Measurements from ENCODE around the gene PCCA. TPM values are rescaled to one million over a fixed set of nuclear protein-coding genes. Genes with fewer than 3 reads are reported as not detected.

Gene PCCA
- total and polyA plus RNA-seq, 2 of the 13 experiments (the other 11 are each of a cell fraction or from before 2014, with no cell fraction given) = 15.0 to 32.2 TPM

DNA sequence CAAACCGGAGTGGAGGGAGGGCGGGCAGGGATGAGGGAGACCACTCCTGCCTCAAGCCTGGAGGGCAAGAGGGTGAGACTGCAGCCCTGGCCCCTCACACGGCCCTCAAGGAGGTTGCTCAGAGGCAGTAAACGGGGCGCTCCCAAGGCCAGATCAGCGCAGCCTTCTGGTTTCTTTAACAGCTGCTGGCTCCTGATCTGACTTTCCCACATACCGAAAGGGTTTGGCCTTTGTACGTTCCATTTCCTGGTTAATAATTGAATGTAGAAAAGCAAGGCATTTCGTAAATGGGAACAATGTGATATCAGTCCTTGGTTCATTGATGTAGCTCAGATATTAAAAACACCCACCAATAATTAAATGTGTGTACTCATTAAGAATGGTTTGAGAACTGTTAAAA, 428.2 kb downstream of the PCCA start (continued):
- TF ChIP-seq ZNF512B (CRISPR knock-in tag; IDR thresholded peaks at IDR 0.05; ENCODE audit: borderline replicate concordance) (no peak), THYN1 (CRISPR knock-in tag; IDR thresholded peaks at IDR 0.05; ENCODE audit: borderline replicate concordance, low read depth) (no peak), MXD4 (CRISPR knock-in tag; IDR thresholded peaks at IDR 0.05) (no peak), MLXIP (CRISPR knock-in tag; IDR thresholded peaks at IDR 0.05; ENCODE audit: borderline replicate concordance) (no peak), ZNF577 (CRISPR knock-in tag; IDR thresholded peaks at IDR 0.05; ENCODE audit: borderline replicate concordance, low read depth) (no peak), ZNF652 (CRISPR knock-in tag; IDR thresholded peaks at IDR 0.05; ENCODE audit: borderline replicate concordance, low read depth) (no peak), MZF1 (CRISPR knock-in tag; IDR thresholded peaks at IDR 0.05; ENCODE audit: borderline replicate concordance) (no peak), ZNF839 (CRISPR knock-in tag; IDR thresholded peaks at IDR 0.05; ENCODE audit: borderline replicate concordance) (no peak), IRF2 (CRISPR knock-in tag; IDR thresholded peaks at IDR 0.05) (0 out of 2 replicates have a peak, but pooled peaks have one; percentile 62), MLX (CRISPR knock-in tag; IDR thresholded peaks at IDR 0.05) (no peak)
- TF ChIP-seq, protein P1, sequence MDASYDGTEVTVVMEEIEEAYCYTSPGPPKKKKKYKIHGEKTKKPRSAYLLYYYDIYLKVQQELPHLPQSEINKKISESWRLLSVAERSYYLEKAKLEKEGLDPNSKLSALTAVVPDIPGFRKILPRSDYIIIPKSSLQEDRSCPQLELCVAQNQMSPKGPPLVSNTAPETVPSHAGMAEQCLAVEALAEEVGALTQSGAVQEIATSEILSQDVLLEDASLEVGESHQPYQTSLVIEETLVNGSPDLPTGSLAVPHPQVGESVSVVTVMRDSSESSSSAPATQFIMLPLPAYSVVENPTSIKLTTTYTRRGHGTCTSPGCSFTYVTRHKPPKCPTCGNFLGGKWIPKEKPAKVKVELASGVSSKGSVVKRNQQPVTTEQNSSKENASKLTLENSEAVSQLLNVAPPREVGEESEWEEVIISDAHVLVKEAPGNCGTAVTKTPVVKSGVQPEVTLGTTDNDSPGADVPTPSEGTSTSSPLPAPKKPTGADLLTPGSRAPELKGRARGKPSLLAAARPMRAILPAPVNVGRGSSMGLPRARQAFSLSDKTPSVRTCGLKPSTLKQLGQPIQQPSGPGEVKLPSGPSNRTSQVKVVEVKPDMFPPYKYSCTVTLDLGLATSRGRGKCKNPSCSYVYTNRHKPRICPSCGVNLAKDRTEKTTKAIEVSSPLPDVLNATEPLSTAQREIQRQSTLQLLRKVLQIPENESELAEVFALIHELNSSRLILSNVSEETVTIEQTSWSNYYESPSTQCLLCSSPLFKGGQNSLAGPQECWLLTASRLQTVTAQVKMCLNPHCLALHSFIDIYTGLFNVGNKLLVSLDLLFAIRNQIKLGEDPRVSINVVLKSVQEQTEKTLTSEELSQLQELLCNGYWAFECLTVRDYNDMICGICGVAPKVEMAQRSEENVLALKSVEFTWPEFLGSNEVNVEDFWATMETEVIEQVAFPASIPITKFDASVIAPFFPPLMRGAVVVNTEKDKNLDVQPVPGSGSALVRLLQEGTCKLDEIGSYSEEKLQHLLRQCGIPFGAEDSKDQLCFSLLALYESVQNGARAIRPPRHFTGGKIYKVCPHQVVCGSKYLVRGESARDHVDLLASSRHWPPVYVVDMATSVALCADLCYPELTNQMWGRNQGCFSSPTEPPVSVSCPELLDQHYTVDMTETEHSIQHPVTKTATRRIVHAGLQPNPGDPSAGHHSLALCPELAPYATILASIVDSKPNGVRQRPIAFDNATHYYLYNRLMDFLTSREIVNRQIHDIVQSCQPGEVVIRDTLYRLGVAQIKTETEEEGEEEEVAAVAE (CRISPR knock-in tag; IDR thresholded peaks at IDR 0.05; ENCODE audit: borderline replicate concordance) = no peak
- TF ChIP-seq, protein P2, sequence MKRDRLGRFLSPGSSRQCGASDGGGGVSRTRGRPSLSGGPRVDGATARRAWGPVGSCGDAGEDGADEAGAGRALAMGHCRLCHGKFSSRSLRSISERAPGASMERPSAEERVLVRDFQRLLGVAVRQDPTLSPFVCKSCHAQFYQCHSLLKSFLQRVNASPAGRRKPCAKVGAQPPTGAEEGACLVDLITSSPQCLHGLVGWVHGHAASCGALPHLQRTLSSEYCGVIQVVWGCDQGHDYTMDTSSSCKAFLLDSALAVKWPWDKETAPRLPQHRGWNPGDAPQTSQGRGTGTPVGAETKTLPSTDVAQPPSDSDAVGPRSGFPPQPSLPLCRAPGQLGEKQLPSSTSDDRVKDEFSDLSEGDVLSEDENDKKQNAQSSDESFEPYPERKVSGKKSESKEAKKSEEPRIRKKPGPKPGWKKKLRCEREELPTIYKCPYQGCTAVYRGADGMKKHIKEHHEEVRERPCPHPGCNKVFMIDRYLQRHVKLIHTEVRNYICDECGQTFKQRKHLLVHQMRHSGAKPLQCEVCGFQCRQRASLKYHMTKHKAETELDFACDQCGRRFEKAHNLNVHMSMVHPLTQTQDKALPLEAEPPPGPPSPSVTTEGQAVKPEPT (CRISPR knock-in tag; IDR thresholded peaks at IDR 0.05; ENCODE audit: low read depth) = no peak
- TF ChIP-seq, protein P3, sequence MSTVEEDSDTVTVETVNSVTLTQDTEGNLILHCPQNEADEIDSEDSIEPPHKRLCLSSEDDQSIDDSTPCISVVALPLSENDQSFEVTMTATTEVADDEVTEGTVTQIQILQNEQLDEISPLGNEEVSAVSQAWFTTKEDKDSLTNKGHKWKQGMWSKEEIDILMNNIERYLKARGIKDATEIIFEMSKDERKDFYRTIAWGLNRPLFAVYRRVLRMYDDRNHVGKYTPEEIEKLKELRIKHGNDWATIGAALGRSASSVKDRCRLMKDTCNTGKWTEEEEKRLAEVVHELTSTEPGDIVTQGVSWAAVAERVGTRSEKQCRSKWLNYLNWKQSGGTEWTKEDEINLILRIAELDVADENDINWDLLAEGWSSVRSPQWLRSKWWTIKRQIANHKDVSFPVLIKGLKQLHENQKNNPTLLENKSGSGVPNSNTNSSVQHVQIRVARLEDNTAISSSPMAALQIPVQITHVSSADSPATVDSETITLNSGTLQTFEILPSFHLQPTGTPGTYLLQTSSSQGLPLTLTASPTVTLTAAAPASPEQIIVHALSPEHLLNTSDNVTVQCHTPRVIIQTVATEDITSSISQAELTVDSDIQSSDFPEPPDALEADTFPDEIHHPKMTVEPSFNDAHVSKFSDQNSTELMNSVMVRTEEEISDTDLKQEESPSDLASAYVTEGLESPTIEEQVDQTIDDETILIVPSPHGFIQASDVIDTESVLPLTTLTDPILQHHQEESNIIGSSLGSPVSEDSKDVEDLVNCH (CRISPR knock-in tag; IDR thresholded peaks at IDR 0.05) = no peak
